MCF 10A (cell line): ENCODE data around the gene TMBIM6. TPM values are rescaled to one million over a fixed set of nuclear protein-coding genes. Genes with fewer than 3 reads are reported as not detected.
"Not testable (repeated sequence)": the region's sequence is repeated elsewhere in the genome, so short reads cannot be mapped to it uniquely, and the experiment has no call there.

Experiments
- BruUV-seq: library from RNA; stranded (reverse); fragments of 400-500 nt; replicated peaks from 2 replicates; lab custom pipeline; 2021; lab: Mats Ljungman, UMichigan
- CTCF ChIA-PET: fragments of 300-600 bp; sonication (Branson Sonifier 250); formaldehyde crosslinking; extraction: SDS; loops from one replicate; lab custom pipeline; 2021; ENCODE audit warnings: antibody characterized with exemption, inconsistent platforms; lab: Yijun Ruan, JAX
- POLR2A ChIA-PET: fragments of 300-600, 350-650 bp; sonication (Branson Sonifier 250); formaldehyde crosslinking; extraction: SDS; loops from one replicate; lab custom pipeline; 2020; ENCODE audit warnings: antibody characterized with exemption, inconsistent platforms; lab: Yijun Ruan, JAX
- DNase-seq: peaks from one replicate; pipeline ENCODE4 v3.0.0-alpha.2; 2018; ENCODE audit not compliant: unreplicated experiment
- H3K27ac Mint-ChIP-seq: one replicate; pipeline ENCODE4 v1.8.0; 2022; ENCODE audit warnings: mild to moderate bottlenecking, low read depth, mixed read lengths; ENCODE audit not compliant: unreplicated experiment
- H3K27me3 Mint-ChIP-seq: one replicate; pipeline ENCODE4 v1.8.0; 2022; ENCODE audit warnings: mixed read lengths; ENCODE audit not compliant: insufficient read depth, unreplicated experiment
- H3K36me3 Mint-ChIP-seq: one replicate; pipeline ENCODE4 v1.8.0; 2022; ENCODE audit warnings: mild to moderate bottlenecking, moderate library complexity, mixed read lengths; ENCODE audit not compliant: insufficient read depth, unreplicated experiment
- H3K4me1 Mint-ChIP-seq: one replicate; pipeline ENCODE4 v1.8.0; 2022; ENCODE audit warnings: mixed read lengths; ENCODE audit not compliant: insufficient read depth, unreplicated experiment
- H3K4me3 Mint-ChIP-seq: one replicate; pipeline ENCODE4 v1.8.0; 2022; ENCODE audit warnings: mild to moderate bottlenecking, moderate library complexity, mixed read lengths; ENCODE audit not compliant: unreplicated experiment
- H3K9me3 Mint-ChIP-seq: one replicate; pipeline ENCODE4 v1.8.0; 2022; ENCODE audit warnings: mixed read lengths; ENCODE audit not compliant: unreplicated experiment
- intact Hi-C: fragments of 100-400 bp; cut with micrococcal nuclease; formaldehyde crosslinking; loops from 2 replicates; pipeline ENCODE4 v1.14.1; 2022
- total RNA-seq: library from RNA; stranded (reverse); gene quantifications from 2 replicates; pipeline ENCODE4 v1.2.3, GENCODE V29; 2022
- TF ChIP-seq, protein P1 (sequence below): fragments of 200-600 bp; IDR thresholded peaks from one replicate; pipeline ENCODE4 v1.8.0; 2022; ENCODE audit warnings: antibody characterized with exemption, mild to moderate bottlenecking; ENCODE audit not compliant: unreplicated experiment

TMBIM6 gene
- total RNA-seq, 1 experiment from 2014 or later = 517 TPM

- CTCF ChIA-PET = interaction anchor here (1.3 to 2.2 kb wide), 2 partner anchors 11 to 23 kb away, joined by 3 to 6 read pairs; no protein-coding TSS in a partner anchor
These were observed 24.7 kb downstream of the TMBIM6 start for GRCh38 chr12:49766115-49766455.

DNA sequence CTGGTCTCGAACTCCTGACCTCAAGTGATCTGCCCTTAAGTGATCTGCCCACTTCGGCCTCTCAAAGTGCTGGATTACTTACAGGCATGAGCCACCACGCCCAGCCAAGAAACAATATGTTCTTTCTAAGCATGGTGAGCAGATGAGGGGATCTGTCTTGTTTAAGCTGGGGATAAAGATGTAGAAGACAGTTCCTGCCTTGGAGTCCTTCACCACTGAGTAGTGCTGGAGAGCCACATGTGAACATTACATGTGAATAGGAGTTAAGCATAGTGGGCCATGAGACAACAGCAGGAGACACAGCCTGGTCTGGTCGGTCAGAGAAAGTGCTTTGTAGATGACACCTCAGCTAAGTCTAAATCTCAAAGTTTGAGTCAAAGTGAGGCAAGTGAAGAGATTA, 26.0 kb downstream of the TMBIM6 start:
- POLR2A ChIA-PET = interaction anchor here (0.6 to 2.6 kb wide), 5 partner anchors 18 to 198 kb away, joined by 3 to 9 read pairs (median 3); partner anchors contain the start of gene TMBIM6
- Mint-ChIP-seq H3K27ac (no peak overlapping the region), H3K36me3 (peaks cover 40% of the 10 kb centered on the region), H3K9me3 (no peaks in the 10 kb centered on the region), H3K27me3 (no peaks in the 10 kb centered on the region), H3K4me1 (no peaks in the 10 kb centered on the region), H3K4me3 (no peak overlapping the region)
- DNase-seq = no peak
- TF ChIP-seq, protein P1, sequence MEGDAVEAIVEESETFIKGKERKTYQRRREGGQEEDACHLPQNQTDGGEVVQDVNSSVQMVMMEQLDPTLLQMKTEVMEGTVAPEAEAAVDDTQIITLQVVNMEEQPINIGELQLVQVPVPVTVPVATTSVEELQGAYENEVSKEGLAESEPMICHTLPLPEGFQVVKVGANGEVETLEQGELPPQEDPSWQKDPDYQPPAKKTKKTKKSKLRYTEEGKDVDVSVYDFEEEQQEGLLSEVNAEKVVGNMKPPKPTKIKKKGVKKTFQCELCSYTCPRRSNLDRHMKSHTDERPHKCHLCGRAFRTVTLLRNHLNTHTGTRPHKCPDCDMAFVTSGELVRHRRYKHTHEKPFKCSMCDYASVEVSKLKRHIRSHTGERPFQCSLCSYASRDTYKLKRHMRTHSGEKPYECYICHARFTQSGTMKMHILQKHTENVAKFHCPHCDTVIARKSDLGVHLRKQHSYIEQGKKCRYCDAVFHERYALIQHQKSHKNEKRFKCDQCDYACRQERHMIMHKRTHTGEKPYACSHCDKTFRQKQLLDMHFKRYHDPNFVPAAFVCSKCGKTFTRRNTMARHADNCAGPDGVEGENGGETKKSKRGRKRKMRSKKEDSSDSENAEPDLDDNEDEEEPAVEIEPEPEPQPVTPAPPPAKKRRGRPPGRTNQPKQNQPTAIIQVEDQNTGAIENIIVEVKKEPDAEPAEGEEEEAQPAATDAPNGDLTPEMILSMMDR = no peak
- CTCF ChIA-PET = interaction anchor here (0.7 to 2.2 kb wide), 5 partner anchors 10 to 209 kb away, joined by 3 to 6 read pairs (median 4); no protein-coding TSS in a partner anchor
- intact Hi-C loops = no loop called here
- no TSS peak for BruUV-seq

More at GRCh38 chr12:49766115-49766455, 24.7 kb downstream of the TMBIM6 start:
- POLR2A ChIA-PET = interaction anchor here (1.5 to 2.6 kb wide), 2 partner anchors 17 to 25 kb away, joined by 5 to 9 read pairs; partner anchors contain the start of gene TMBIM6
- intact Hi-C loops = no loop called here
- Mint-ChIP-seq H3K27ac (peak overlapping the region; percentile 57), H3K36me3 (peaks cover 53% of the 10 kb centered on the region), H3K27me3 (no peaks in the 10 kb centered on the region), H3K4me3 (no peak overlapping the region), H3K9me3 (no peaks in the 10 kb centered on the region), H3K4me1 (no peaks in the 10 kb centered on the region)
- TF ChIP-seq, protein P1 = no peak
- BruUV-seq = no TSS peak
- no peak for DNase-seq

- BruUV-seq, H3K36me3 Mint-ChIP-seq, H3K27me3 Mint-ChIP-seq, H3K9me3 Mint-ChIP-seq, intact Hi-C loops, H3K27ac Mint-ChIP-seq, DNase-seq, H3K4me3 Mint-ChIP-seq: not testable (repeated sequence)
- POLR2A ChIA-PET = interaction anchor here (1.0 kb wide), 1 partner anchor 70 kb away, joined by 4 read pairs; the partner anchor contains the start of gene BCDIN3D
- H3K4me1 Mint-ChIP-seq = peaks cover 15% of the 10 kb centered on the region
- CTCF ChIA-PET = interaction anchor here (1.8 to 4.7 kb wide), 3 partner anchors 9 to 66 kb away, joined by 5 to 19 read pairs (median 7); no protein-coding TSS in a partner anchor
These were observed 31.7 kb downstream of the TMBIM6 start for GRCh38 chr12:49773102-49773501.

DNA sequence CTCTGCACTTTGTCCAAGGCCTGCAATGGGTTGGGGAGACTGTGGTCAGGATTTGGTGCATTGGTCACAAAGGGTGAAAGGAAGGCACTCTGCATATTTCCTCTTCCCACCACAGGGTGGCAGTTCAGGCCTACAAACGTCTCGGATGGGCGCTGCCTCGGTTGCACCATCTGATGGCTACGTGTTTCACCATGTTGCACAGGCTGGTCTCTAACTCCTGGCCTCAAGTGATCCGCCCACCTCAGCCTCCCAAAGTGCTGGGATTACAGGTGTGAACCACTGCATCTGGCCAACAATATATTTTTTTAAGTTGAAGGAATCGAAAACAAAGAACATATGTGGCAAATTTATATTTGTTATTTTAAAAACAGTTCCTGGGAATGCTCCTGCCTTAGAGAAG, 35.1 kb downstream of the TMBIM6 start:
- peak; percentile 82 for DNase-seq
- ChIA-PET POLR2A (interaction anchor here (1.8 kb wide), 1 partner anchor 35 kb away, joined by 4 read pairs; the partner anchor contains the start of gene TMBIM6), CTCF (interaction anchor here (0.7 to 5.2 kb wide), 7 partner anchors 10 to 149 kb away, joined by 3 to 57 read pairs (median 4); no protein-coding TSS in a partner anchor)
- TF ChIP-seq, protein P1 = peak; percentile 92
- no peaks in the 10 kb centered on the region for H3K9me3 Mint-ChIP-seq
- peaks cover 17% of the 10 kb centered on the region for H3K4me1 Mint-ChIP-seq
- H3K27ac Mint-ChIP-seq = peak overlapping the region; percentile 42
- no peaks in the 10 kb centered on the region for H3K36me3 Mint-ChIP-seq
- H3K4me3 Mint-ChIP-seq = no peak overlapping the region
- intact Hi-C loops = loop anchor here (1.0 to 5.0 kb wide), 5 partner anchors 63 to 294 kb away; partner anchors contain the start of gene ASIC1
- H3K27me3 Mint-ChIP-seq = peaks cover 20% of the 10 kb centered on the region
- no TSS peak for BruUV-seq
